NCI-H1694 treated with DMSO at 0.1 percent for 48 hours (cell line): ENCODE results near the gene BAZ2A.
A peak's percentile ranks its signal among the peaks of the same experiment; 100 is the strongest.

Experiments used
- DNase-seq: peaks from one replicate; lab custom pipeline; 2025; lab: John Stamatoyannopoulos, UW

The BAZ2A gene

GRCh38 chr12:56634837-56635791 is 5.0 kb upstream of the BAZ2A start:
- peak; percentile 8 for DNase-seq

- no peak for DNase-seq
These were observed 4.2 kb upstream of the BAZ2A start for GRCh38 chr12:56634242-56634836.

GRCh38 chr12:56633468-56634241 is 3.5 kb upstream of the BAZ2A start:
- DNase-seq = no peak

GRCh38 chr12:56632701-56633467 is 2.8 kb upstream of the BAZ2A start:
- DNase-seq = no peak

GRCh38 chr12:56631790-56632700 is 1.9 kb upstream of the BAZ2A start:
- no peak for DNase-seq

GRCh38 chr12:56629459-56630179 is 507 bp downstream of the BAZ2A start:
- DNase-seq = no peak

GRCh38 chr12:56628671-56629458 is 1.3 kb downstream of the BAZ2A start:
- DNase-seq = no peak

- DNase-seq = no peak
These were observed 3.4 kb downstream of the BAZ2A start for GRCh38 chr12:56626701-56627100.

- DNase-seq = no peak
These were observed 7.6 kb downstream of the BAZ2A start for GRCh38 chr12:56622535-56622934.

GRCh38 chr12:56616925-56617324 is 13.2 kb downstream of the BAZ2A start:
- no peak for DNase-seq

- no peak for DNase-seq
These were observed 13.9 kb downstream of the BAZ2A start for GRCh38 chr12:56616244-56616643.

- DNase-seq = no peak
These were observed 15.5 kb downstream of the BAZ2A start for GRCh38 chr12:56614627-56615026.

- no peak for DNase-seq
These were observed 25.8 kb downstream of the BAZ2A start for GRCh38 chr12:56604355-56604754.

GRCh38 chr12:56602239-56602638 is 27.9 kb downstream of the BAZ2A start:
- no peak for DNase-seq

- no peak for DNase-seq
These were observed 28.6 kb downstream of the BAZ2A start for GRCh38 chr12:56601503-56601902.

- DNase-seq = no peak
These were observed 29.4 kb downstream of the BAZ2A start for GRCh38 chr12:56600753-56601152.

GRCh38 chr12:56599797-56600196 is 30.3 kb downstream of the BAZ2A start:
- DNase-seq = no peak

GRCh38 chr12:56599041-56599440 is 31.1 kb downstream of the BAZ2A start:
- no peak for DNase-seq

- DNase-seq = no peak
These were observed 33.3 kb downstream of the BAZ2A start for GRCh38 chr12:56596815-56597214.
